ENCODE data around the gene CDC20B. TPM values are rescaled to one million over a fixed set of nuclear protein-coding genes. Genes with fewer than 3 reads are reported as not detected.

Gene CDC20B
- total RNA-seq, 4 donors from 2014 or later: not detected

- ATAC-seq (ENCODE audit: low FRiP score): no peak
- DNase-seq (ENCODE audit: low spot score): no peak
- no peak for TF ChIP-seq CTCF (IDR thresholded peaks at IDR 0.05)
Measured at GRCh38 chr5:55177078-55177477, 4.1 kb upstream of the CDC20B start.

GRCh38 chr5:55176176-55176818 is 3.3 kb upstream of the CDC20B start:
- ATAC-seq (ENCODE audit: low FRiP score) (no peak), DNase-seq (ENCODE audit: low spot score) (no peak)
- TF ChIP-seq CTCF (IDR thresholded peaks at IDR 0.05): no peak

- no peak for ATAC-seq (ENCODE audit: low FRiP score)
- no peak for DNase-seq (ENCODE audit: low spot score)
- TF ChIP-seq CTCF (IDR thresholded peaks at IDR 0.05): no peak
Measured at GRCh38 chr5:55175781-55176175, 2.8 kb upstream of the CDC20B start.

- DNase-seq (ENCODE audit: low spot score) (no peak), ATAC-seq (ENCODE audit: low FRiP score) (no peak)
- TF ChIP-seq CTCF (IDR thresholded peaks at IDR 0.05): no peak
Measured at GRCh38 chr5:55173687-55174230, 782 bp upstream of the CDC20B start.

GRCh38 chr5:55172051-55172899 is 702 bp downstream of the CDC20B start:
- ATAC-seq (ENCODE audit: low FRiP score): peak; percentile 72
- TF ChIP-seq CTCF (IDR thresholded peaks at IDR 0.05): peak in 1 of 3 donors; percentile 69
- no peak for DNase-seq (ENCODE audit: low spot score)

GRCh38 chr5:55171471-55171870 is 1.5 kb downstream of the CDC20B start:
- TF ChIP-seq CTCF (IDR thresholded peaks at IDR 0.05): no peak
- no peak for ATAC-seq (ENCODE audit: low FRiP score)
- DNase-seq (ENCODE audit: low spot score): no peak
